HepG2 (cell line): Measurements from ENCODE around the gene SHCBP1L. TPM values are rescaled to one million over a fixed set of nuclear protein-coding genes. Genes with fewer than 3 reads are reported as not detected.

ENCODE experiments used
- ATAC-seq: fragments of 200-7000 bp; cut with Tn5 transposase; 3 replicates; pipeline ENCODE4 v1.9.1; 2020; ENCODE audit warnings: mild to moderate bottlenecking, moderate library complexity
- BruUV-seq: library from RNA; stranded (reverse); fragments of 400-500 nt; replicated peaks from 2 replicates; lab custom pipeline; 2021; lab: Mats Ljungman, UMichigan
- CTCF ChIA-PET: fragments of 300-600 bp; formaldehyde crosslinking; extraction: SDS; loops from one replicate; lab custom pipeline; 2021; ENCODE audit warnings: low total read pairs, inconsistent platforms, low intra/inter-chr PET ratio; lab: Yijun Ruan, JAX
- POLR2A ChIA-PET: fragments of 350-600 bp; sonication (Branson Sonifier 250); formaldehyde crosslinking; loops from one replicate; lab custom pipeline; 2020; ENCODE audit warnings: antibody characterized with exemption, inconsistent platforms; lab: Yijun Ruan, JAX
- DNase-seq: peaks from one replicate; pipeline ENCODE4 v3.0.0-alpha.2; 2015; ENCODE audit warnings: low spot score
- FAIRE-seq: peaks from 3 replicates; lab custom pipeline; 2011; peaks lifted over from hg19 to GRCh38; lab: Jason Lieb, UNC
- H2AFZ ChIP-seq: one replicate; pipeline ENCODE4 v1.6.1; 2011; ENCODE audit warnings: low read length, inconsistent platforms
- H3K27ac ChIP-seq: fragments of 300-600 bp; 3 replicates; pipeline ENCODE4 v1.8.0; 2011; ENCODE audit warnings: mixed run types, mild to moderate bottlenecking, mixed read lengths, low read length, inconsistent platforms; ENCODE audit not compliant: insufficient read depth; ENCODE audit errors: extremely low read length
- H3K27me3 ChIP-seq, 2 experiments: fragments of 200-600 bp in 1 of 2; 2 replicates in 1 of 2; 3 replicates in 1 of 2; pipeline versions ENCODE4 v1.6.0 to v1.8.0; 2011; ENCODE audit warnings: low read length in 2 of 2, mild to moderate bottlenecking in 2 of 2, moderate library complexity in 2 of 2, inconsistent platforms in 1 of 2; ENCODE audit not compliant: insufficient read depth in 2 of 2, control insufficient read depth in 1 of 2
- H3K36me3 ChIP-seq, 2 experiments: fragments of 200-600 bp in 1 of 2; replicated peaks in 1 of 2; 2 replicates in 1 of 2; 3 replicates in 1 of 2; pipeline versions ENCODE4 v1.5.1 to v1.8.0; 2011; ENCODE audit warnings: low read length in 2 of 2, inconsistent platforms in 1 of 2; ENCODE audit not compliant: insufficient read depth in 2 of 2, control insufficient read depth in 1 of 2
- H3K4me1 ChIP-seq: 2 replicates; pipeline ENCODE4 v1.5.1; 2012; ENCODE audit warnings: low read length, inconsistent platforms; ENCODE audit not compliant: insufficient read depth
- H3K4me2 ChIP-seq: 2 replicates; pipeline ENCODE4 v1.6.0; 2011; ENCODE audit warnings: low read depth, low read length, inconsistent platforms
- H3K4me3 ChIP-seq, 3 experiments: fragments of 200-600 bp in 1 of 3; sonication (generic), shearing (Covaris generic) in 1 of 3; replicated peaks in 1 of 3; 2 replicates each; pipeline ENCODE4 v1.5.1; 2011 to 2016; ENCODE audit warnings: low read length in 3 of 3, inconsistent platforms in 2 of 3, low read depth in 2 of 3, mild to moderate bottlenecking in 2 of 3, control low read depth in 1 of 3, mixed read lengths in 1 of 3; ENCODE audit not compliant: insufficient read depth in 1 of 3
- H3K79me2 ChIP-seq: one replicate; pipeline ENCODE4 v1.6.1; 2011; ENCODE audit warnings: low read length, inconsistent platforms; ENCODE audit not compliant: insufficient read depth
- H3K9ac ChIP-seq: 2 replicates; pipeline ENCODE4 v1.6.0; 2011; ENCODE audit warnings: mild to moderate bottlenecking, low read depth, low read length, inconsistent platforms; ENCODE audit not compliant: insufficient read depth
- H3K9me3 ChIP-seq: 2 replicates; pipeline ENCODE4 v1.5.1; 2012; ENCODE audit warnings: mild to moderate bottlenecking, low read length
- H4K20me1 ChIP-seq: 2 replicates; pipeline ENCODE4 v1.6.0; 2011; ENCODE audit warnings: inconsistent platforms, mild to moderate bottlenecking, low read length, moderate library complexity; ENCODE audit not compliant: insufficient read depth
- HOXD1 ChIP-seq: sonication (generic); formaldehyde crosslinking; IDR thresholded peaks from 2 replicates; pipeline ENCODE4 v1.5.0; 2020; ENCODE audit warnings: missing genetic modification reagents
- KMT2B ChIP-seq: IDR thresholded peaks from 2 replicates; pipeline ENCODE4 v1.6.1; 2016; ENCODE audit warnings: missing genetic modification reagents, missing compliant biosample characterization
- PHF5A ChIP-seq: IDR thresholded peaks from one replicate; pipeline ENCODE4 v1.6.1; 2018; ENCODE audit warnings: low read depth, missing genetic modification reagents; ENCODE audit not compliant: unreplicated experiment
- PRDM4 ChIP-seq: sonication (generic); formaldehyde crosslinking; IDR thresholded peaks from 2 replicates; pipeline ENCODE4 v1.9.0; 2021; ENCODE audit warnings: missing genetic modification reagents, borderline replicate concordance
- TOE1 ChIP-seq: sonication (generic); formaldehyde crosslinking; IDR thresholded peaks from 2 replicates; pipeline ENCODE4 v1.4.0; 2020; ENCODE audit warnings: mild to moderate bottlenecking, missing genetic modification reagents
- ZBTB3 ChIP-seq: sonication (generic); formaldehyde crosslinking; IDR thresholded peaks from 2 replicates; pipeline ENCODE4 v1.4.0; 2020; ENCODE audit warnings: low read depth, mild to moderate bottlenecking, moderate library complexity, missing genetic modification reagents, borderline replicate concordance
- ZFX ChIP-seq: sonication (generic); formaldehyde crosslinking; IDR thresholded peaks from 2 replicates; pipeline ENCODE4 v1.4.0; 2020; ENCODE audit warnings: mild to moderate bottlenecking, low read depth, missing genetic modification reagents, moderate library complexity
- ZNF142 ChIP-seq: sonication (generic); formaldehyde crosslinking; IDR thresholded peaks from 2 replicates; pipeline ENCODE4 v1.4.0; 2020; ENCODE audit warnings: missing genetic modification reagents
- ZNF33A ChIP-seq: sonication (generic); formaldehyde crosslinking; IDR thresholded peaks from 2 replicates; pipeline ENCODE4 v1.5.1; 2020; ENCODE audit warnings: missing genetic modification reagents, mild to moderate bottlenecking, moderate library complexity, borderline replicate concordance
- ZNF616 ChIP-seq: sonication (generic); formaldehyde crosslinking; IDR thresholded peaks from 2 replicates; pipeline ENCODE4 v1.5.0; 2020; ENCODE audit warnings: low read depth, mild to moderate bottlenecking, missing genetic modification reagents
- ZNF7 ChIP-seq: IDR thresholded peaks from 2 replicates; pipeline ENCODE4 v1.6.1; 2016; ENCODE audit warnings: missing biosample characterization, missing genetic modification reagents
- ZNF792 ChIP-seq: IDR thresholded peaks from 2 replicates; pipeline ENCODE4 v1.6.1; 2016
- ZNF839 ChIP-seq: sonication (generic); formaldehyde crosslinking; IDR thresholded peaks from 2 replicates; pipeline ENCODE4 v1.4.0; 2020; ENCODE audit warnings: missing genetic modification reagents, mild to moderate bottlenecking, borderline replicate concordance
- WGBS: methylation state at CpG from one replicate; pipeline ENCODE4 v1.1.6; 2017; ENCODE audit warnings: low lambda C conversion rate; 5-methylcytosine and 5-hydroxymethylcytosine counted together
- in situ Hi-C: cut with HindIII; loops from 2 replicates; pipeline ENCODE4 v1.10.0; 2017; ENCODE audit warnings: low pct_unique_long_range_greater_than_20kb; ENCODE audit not compliant: extremely low pct_ligation_motif_present
- intact Hi-C: fragments of 100-400 bp; cut with micrococcal nuclease; formaldehyde crosslinking; loops from one replicate; pipeline ENCODE4 v1.10.0; 2022; ENCODE audit not compliant: unreplicated experiment
- polyA plus RNA-seq, 8 experiments: library from polyadenylated mRNA; depleted of rRNA in 3 of 8; stranded (reverse) in 7 of 8; unstranded in 1 of 8; fragments of >200 nt; fragmentation: Illumina TruSeq in 4 of 8; extraction: Trizol in 4 of 8; gene quantifications; 2 replicates each; pipeline versions ENCODE4 v1.2.1 to v1.2.3, GENCODE V29; 2011 to 2016; ENCODE audit warnings: low read depth in 4 of 8, missing spikeins in 1 of 8, mixed read lengths in 1 of 8; ENCODE audit not compliant: insufficient read depth in 1 of 8
- total RNA-seq, 5 experiments: library from RNA; depleted of rRNA; stranded (reverse); fragments of >200 nt; fragmentation: Illumina TruSeq; extraction: Trizol; gene quantifications; 2 replicates each; pipeline ENCODE4 v1.2.3, GENCODE V29; 2016; ENCODE audit warnings: low read depth in 1 of 5
- TF ChIP-seq, protein P1 (sequence below): IDR thresholded peaks from 2 replicates; pipeline ENCODE4 v1.6.1; 2016; ENCODE audit warnings: low read depth, control low read depth

Gene SHCBP1L
- total and polyA plus RNA-seq, 2 of the 13 experiments (the other 11 are each of a cell fraction or from before 2014, with no cell fraction given), result not detected

GRCh38 chr1:182955596-182956588 lies 2.9 kb upstream of the SHCBP1L start:
- ChIA-PET CTCF (no interaction called here), POLR2A (no interaction called here)
- H3K4me3 ChIP-seq, result no peak overlapping the region
- FAIRE-seq (no peak), ATAC-seq (peak; percentile 31; the same call in 2 of the 3 replicates), DNase-seq (no peak)
- 62% methylated on average over 2 of the region's 9 CpGs for WGBS
- H3K79me2 ChIP-seq, result no peaks in the 10 kb centered on the region
- no peak overlapping the region for H2AFZ ChIP-seq
- in situ Hi-C loops (no loop called here), intact Hi-C loops (no loop called here)
- BruUV-seq, result no TSS peak
- H3K4me2 ChIP-seq, result no peak overlapping the region
- H3K9me3 ChIP-seq, result no peaks in the 10 kb centered on the region
- H3K27me3 ChIP-seq, result peaks cover 0 to 4% of the 10 kb centered on the region in 2 experiments; a peak in 1 of 5 replicates
- H3K4me1 ChIP-seq, result no peaks in the 10 kb centered on the region
- no peaks in the 10 kb centered on the region for H3K36me3 ChIP-seq
- H4K20me1 ChIP-seq, result no peaks in the 10 kb centered on the region
- H3K27ac ChIP-seq, result no peak overlapping the region
- H3K9ac ChIP-seq, result no peak overlapping the region
- TF ChIP-seq ZNF839 (CRISPR knock-in tag), result no peak
- TF ChIP-seq ZNF33A, result no peak
- no peak for TF ChIP-seq ZNF7
- no peak for TF ChIP-seq ZNF792 (CRISPR knock-in tag)
- no peak for TF ChIP-seq HOXD1 (CRISPR knock-in tag)
- TF ChIP-seq KMT2B (CRISPR knock-in tag), result no peak
- no peak for TF ChIP-seq TOE1 (CRISPR knock-in tag)
- no peak for TF ChIP-seq PRDM4 (CRISPR knock-in tag)
- no peak for TF ChIP-seq PHF5A (CRISPR knock-in tag)
- no peak for TF ChIP-seq ZBTB3 (CRISPR knock-in tag)
- no peak for TF ChIP-seq ZNF142
- TF ChIP-seq, protein P1, sequence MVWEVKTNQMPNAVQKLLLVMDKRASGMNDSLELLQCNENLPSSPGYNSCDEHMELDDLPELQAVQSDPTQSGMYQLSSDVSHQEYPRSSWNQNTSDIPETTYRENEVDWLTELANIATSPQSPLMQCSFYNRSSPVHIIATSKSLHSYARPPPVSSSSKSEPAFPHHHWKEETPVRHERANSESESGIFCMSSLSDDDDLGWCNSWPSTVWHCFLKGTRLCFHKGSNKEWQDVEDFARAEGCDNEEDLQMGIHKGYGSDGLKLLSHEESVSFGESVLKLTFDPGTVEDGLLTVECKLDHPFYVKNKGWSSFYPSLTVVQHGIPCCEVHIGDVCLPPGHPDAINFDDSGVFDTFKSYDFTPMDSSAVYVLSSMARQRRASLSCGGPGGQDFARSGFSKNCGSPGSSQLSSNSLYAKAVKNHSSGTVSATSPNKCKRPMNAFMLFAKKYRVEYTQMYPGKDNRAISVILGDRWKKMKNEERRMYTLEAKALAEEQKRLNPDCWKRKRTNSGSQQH (CRISPR knock-in tag), result no peak
- TF ChIP-seq ZNF616 (CRISPR knock-in tag), result no peak
- no peak for TF ChIP-seq ZFX (CRISPR knock-in tag)
